HT1080 (cell line): ENCODE data around the gene NSUN6. TPM values are rescaled to one million over a fixed set of nuclear protein-coding genes. Genes with fewer than 3 reads are reported as not detected.
"Not testable (repeated sequence)": the region's sequence is repeated elsewhere in the genome, so short reads cannot be mapped to it uniquely, and the experiment has no call there.

Source experiments
- DNase-seq: peaks from one replicate; pipeline ENCODE4 v3.0.0-alpha.2; 2015; ENCODE audit warnings: low read depth
- total RNA-seq: library from RNA; depleted of rRNA; stranded (reverse); fragments of >200 nt; shearing (Covaris generic); gene quantifications from 2 replicates; pipeline ENCODE4 v1.2.3, GENCODE V29; 2014

NSUN6 gene
- total RNA-seq, 1 experiment from 2014 or later: 9.8 TPM

GRCh38 chr10:18610517-18610916 is 40.9 kb downstream of the NSUN6 start:
- DNase-seq: peak; percentile 80

DNA sequence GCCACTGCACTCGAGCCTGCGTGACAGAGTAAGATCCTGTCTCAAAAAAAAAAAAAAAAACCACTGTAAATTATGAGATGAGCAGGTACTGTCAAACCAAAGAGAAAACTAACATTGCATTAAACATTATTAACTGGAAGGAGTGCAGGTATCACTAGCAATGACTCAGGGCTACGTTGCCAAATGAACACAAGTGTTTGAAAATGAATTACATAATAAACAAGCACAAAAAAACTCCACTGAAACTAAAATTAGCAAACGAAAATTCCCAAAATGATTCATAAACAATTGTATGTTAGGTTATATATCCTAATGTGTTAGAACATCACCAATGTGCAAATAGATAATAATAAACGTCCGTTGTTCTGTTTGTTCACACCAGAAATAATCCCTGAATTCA is 42.8 kb downstream of the NSUN6 start:
- no peak for DNase-seq

DNA sequence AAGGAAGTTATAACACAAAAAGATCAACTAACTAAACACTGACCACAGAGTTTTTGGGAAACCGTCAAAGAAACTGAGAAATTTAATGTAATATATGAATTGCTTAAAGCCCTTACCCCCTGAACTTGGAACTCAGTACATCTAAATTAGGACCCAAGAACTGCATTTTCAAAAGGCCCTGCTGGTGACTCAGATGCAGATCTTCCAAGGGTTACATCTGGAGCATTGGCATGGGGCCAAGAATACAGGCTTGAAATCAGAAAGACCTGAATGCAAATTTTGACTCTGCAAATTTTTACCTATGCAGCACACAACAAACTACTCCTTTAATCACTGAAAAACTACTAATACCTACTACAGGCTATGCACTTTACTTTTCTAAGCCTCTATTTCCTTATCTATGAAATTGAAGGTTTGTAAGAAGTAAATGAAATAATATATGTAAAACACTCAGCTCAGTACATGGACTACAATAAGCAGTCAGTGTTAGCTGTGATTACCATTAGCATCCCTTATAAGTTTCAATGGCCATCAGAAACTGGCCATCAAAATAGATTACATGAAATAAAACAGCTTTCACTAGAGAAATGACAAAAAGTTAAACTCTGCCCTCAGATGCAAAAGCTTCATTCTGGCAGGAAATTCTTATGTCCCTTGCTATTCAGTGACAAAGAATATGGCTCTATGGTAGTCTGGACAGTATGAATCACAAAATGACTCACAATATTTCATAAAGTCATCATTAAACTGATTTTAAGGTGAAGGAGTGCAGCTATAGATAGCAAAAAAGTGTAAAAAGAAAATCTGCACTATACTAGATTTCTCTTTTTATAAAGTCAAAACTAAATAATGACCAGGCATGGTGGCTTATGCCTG is 43.6 kb downstream of the NSUN6 start:
- peak; percentile 60 for DNase-seq

DNA sequence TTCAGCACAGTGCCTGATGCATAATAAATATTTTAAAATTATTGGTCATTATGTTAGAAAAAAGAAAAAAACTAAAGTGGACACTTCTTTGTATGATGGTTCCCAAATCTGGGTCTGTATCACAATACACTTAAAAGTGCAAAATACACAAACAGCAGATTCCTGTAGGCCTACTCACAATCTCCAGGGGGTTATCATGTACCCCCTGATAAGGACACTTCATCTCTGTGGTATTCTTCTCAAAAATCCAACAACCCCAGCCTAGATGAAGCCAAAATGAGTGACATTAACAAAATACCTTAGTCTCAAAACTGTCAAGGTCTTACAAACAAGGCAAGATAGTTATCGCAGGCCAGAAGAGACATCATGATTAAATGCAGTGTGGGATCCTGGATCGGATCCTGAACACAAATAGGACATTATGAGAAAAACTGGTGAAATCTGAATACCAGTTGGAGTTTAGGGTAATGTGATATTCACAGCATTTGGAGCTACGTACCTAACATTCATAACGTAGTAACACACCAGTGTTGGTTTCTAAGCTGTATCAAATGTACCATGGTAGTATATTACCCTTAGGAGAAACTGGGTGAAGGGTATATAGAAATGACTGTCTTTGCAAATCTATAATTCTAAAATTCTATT is 45.2 kb downstream of the NSUN6 start:
- DNase-seq: no peak

DNA sequence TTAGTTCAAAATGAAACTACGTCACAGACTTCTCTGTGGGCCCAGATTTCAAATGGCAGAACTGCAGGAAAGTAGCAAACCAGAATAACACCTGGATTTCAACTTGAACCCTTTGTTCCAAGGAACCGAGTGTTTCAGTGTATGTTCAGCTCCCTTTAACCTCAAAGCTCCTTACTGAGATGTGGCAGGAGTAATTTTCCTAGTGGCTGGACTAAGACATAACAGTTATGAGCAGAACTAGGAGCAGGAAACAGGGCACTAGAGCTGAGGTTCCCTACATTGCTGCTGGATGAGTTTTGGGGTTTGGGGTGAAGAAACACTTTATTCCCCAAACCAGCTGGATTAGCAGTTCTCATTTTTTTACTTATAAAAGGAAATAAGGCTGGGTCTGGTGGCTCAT is 50.1 kb downstream of the NSUN6 start:
- DNase-seq: no peak

DNA sequence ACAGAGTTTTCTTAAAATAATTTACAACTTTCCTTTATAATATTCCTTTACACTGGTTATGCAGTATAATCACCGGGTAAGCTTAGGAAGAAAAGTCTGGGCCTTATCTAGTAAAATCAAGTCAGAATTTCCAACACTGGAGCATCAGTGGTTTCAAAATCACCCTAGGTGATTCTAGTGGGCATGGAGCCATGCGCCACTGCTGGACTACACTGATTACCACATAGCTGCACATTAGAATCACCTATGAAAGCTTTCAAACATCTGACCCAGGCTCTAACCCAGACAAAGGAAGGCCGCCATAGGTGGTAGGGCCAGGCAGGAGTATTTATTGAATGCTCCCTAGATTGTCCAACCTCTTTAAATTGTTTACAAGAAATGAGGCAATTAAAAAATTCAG is 52.0 kb downstream of the NSUN6 start:
- DNase-seq: no peak

- DNase-seq: peak; percentile 26
Measured at GRCh38 chr10:18594574-18595156, 56.7 kb downstream of the NSUN6 start.

DNA sequence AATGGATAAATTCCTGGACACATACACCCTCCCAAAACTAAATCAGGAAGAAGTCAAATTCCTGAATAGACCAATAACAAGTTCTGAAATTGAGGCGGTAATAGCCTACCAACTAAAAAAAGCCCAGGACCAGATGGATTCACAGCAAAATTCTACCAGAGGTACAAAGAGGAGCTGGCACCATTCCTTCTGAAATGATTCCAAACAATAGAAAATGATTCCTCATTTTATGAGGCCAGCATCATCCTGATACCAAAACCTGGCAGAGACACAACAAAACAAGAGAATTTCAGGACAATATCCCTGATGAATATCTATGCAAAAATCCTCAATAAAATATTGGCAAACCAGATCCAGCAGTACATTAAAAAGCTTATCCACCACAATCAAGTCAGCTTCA is 60.2 kb downstream of the NSUN6 start:
- DNase-seq: not testable (repeated sequence)

GRCh38 chr10:18586637-18587036 is 64.8 kb downstream of the NSUN6 start:
- DNase-seq: not testable (repeated sequence)

DNA sequence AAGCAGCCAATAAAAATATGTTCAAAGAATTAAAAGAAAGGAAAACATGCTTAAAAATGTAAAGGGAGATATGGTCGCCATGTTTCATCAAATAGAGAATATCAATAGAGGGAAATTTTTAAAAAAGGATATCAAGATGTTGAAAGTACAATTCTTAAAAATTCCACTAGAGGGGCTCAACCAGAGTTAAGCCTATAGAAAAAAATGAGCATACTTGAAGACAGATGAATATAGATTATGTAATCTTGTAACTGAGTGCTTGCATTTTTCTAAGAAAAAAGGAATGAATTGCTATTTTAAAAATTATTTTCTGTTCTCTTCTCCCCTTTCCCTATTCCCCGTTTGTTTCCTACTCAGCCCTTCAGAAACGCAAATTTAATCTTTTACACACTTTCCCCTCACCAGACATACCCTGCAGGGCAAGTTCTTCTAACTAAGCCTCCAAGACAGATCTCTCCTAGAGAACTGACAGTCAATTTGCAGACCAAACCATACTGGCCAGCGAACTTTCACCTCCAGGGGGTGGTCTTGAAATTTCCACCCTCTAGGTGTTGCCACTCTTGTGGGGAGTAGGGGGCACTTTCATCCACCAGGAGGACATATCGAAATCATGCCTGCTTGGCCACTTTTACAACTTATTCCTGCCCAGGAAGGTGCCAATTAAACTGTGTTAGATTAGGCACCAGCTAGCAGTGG is 67.7 kb downstream of the NSUN6 start:
- no peak for DNase-seq

DNA sequence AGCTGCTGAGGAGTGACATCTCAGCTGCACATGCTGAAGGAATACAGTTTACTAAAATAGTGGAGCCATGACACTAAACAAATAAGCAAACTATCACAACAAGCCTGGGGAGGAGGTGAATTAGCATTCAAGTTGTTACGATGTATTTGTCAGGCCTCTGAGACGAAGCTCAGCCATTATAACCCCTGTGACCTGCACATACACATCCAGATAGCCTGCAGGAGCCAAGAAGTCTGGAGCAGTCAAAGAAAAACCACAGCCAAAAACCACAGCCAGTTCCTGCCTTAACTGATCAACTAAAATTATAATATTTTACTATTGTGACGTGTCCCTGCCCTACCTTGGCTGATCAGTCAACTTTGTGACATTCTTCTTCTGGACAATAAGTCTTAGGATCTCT is 68.6 kb downstream of the NSUN6 start:
- peak; percentile 48 for DNase-seq

- no peak for DNase-seq
Measured at GRCh38 chr10:18577823-18578685, 73.3 kb downstream of the NSUN6 start.

- no peak for DNase-seq
Measured at GRCh38 chr10:18576586-18576985, 74.8 kb downstream of the NSUN6 start.

DNA sequence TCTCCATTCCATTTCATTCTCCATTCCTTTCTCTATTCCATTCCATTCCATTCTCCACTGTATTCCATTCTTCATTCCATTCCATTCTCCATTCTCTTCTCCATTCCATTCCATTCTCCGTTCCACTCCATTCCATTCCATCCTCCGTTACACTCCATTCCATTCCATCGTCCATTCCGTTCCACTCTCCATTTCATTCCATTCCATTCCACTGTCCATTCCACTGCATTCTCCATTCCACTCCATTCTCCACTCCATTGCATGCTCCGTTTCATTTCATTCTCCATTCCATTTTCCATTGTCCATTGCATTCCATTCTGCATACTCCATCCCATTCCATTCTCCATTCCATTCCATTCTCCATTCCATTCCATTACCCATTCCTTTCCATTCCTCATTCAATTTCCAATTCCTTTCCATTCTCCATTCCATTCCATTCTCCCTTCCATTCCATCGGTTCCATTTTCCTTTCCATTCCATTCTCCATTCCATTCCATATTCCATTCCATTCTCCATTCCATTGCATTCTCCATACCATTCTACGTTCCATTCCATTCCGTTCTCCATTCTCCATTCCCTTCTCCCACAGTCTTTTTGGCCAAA is 78.3 kb downstream of the NSUN6 start:
- DNase-seq: no peak

DNA sequence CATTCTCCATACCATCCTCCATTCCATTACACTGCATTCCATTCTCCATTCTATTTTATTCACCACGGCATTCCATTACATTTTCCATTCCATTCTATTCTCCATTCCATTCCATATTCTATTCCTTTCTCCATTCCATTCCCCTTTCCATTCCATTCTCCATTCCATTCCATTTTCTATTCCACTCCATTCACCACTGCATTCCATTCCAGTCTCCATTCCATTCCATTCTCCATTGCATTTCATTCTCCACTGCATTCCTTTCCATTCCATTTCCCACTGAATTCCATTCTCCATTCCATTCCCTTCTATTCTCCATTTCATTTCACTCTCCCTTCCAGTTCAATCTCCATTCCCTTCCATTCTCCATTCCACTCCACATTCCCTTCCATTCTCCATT is 79.6 kb downstream of the NSUN6 start:
- no peak for DNase-seq

DNA sequence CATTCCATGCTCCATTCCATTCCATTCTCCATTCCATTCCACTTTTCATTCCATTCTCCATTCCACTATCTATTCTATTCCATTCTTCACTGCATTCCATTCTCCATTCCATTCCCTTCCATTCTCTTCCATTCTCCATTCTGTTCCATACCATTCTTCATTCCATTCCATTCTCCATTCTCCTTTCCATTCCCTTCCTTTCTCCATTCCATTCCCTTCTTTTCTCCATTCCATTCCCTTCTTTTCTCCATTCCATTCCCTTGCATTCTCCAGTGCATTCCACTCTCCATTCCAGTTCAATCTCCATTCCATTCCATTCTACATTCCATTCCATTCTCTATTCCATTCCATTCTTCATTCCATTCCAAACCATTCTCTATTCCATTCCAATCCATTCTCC is 80.3 kb downstream of the NSUN6 start:
- no peak for DNase-seq

DNA sequence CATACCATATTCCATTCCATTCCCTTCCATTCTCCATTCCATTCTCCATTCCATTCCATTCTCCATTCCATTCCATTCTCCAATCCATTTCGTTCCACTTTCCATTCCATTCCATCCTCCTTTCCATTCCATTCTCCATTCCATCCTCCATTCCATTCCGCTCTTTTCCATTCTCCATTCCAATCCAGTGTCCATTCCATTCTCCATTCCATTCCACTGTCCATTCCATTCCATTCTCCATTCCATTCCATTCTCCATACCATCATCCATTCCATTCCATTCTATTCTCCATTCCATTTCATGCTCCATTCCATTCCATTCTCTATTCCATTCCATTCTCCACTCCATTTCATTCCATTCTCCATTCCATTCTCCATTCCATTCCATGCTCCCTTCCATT is 81.0 kb downstream of the NSUN6 start:
- not testable (repeated sequence) for DNase-seq

DNA sequence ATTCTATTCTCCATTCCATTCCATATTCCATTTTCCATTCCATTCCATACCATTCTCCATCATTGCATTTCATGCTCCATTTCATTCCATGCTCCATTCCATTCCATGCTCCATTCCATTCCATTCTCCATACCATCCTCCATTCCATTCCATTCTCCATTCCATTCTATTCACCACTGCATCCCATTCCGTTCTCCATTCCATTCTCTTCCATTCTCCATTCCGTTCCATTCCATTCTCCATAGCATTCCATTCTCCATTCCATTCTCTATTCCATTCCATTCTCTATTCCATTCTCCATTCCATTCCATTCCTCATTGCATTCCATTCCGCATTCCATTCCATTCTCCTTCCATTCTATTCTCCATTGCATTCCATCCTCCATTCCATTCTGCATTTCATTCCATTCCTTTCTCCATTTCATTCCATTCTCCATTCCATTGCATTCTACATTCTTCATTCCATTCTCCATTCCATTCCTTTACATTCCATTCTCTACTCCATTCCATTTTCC is 84.0 kb downstream of the NSUN6 start:
- DNase-seq: no peak

GRCh38 chr10:18566177-18566576 is 85.2 kb downstream of the NSUN6 start:
- no peak for DNase-seq

DNA sequence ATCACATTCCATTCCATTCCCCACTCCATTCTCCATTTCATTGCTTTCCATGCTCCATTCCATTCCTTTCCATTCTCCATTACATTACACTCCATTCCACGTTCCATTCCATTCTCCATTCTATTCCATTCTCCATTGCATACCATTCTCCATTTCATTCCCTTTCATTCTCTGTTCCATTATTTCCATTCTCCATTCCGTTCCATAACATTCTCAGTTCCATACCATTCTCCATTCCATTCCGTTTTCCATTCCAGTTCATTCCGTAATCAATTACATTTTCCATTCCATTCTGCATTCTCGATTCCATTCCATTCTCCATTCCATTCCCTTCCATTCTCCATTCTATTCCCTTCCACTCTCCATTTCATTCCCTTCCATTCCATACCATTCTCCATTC is 86.4 kb downstream of the NSUN6 start:
- no peak for DNase-seq
